GM12878 (cell line): ENCODE data around the gene SPACDR. TPM values are rescaled to one million over a fixed set of nuclear protein-coding genes. Genes with fewer than 3 reads are reported as not detected.

Source experiments
- ATAC-seq: fragments of 200-7000 bp; cut with Tn5 transposase; 3 replicates; pipeline ENCODE4 v1.9.1; 2020; ENCODE audit warnings: mild to moderate bottlenecking, moderate library complexity
- BruUV-seq: library from RNA; stranded (reverse); fragments of 400-500 nt; replicated peaks from 2 replicates; lab custom pipeline; 2021; lab: Mats Ljungman, UMichigan
- CTCF ChIA-PET: fragments of 300-600 bp; sonication (Branson Sonifier 250); formaldehyde crosslinking; extraction: SDS; loops from one replicate; lab custom pipeline; 2021; ENCODE audit warnings: inconsistent platforms; lab: Yijun Ruan, JAX
- POLR2A ChIA-PET: fragments of 350-600 bp; formaldehyde crosslinking; extraction: SDS; loops from one replicate; lab custom pipeline; 2021; ENCODE audit warnings: inconsistent platforms; lab: Charles Lee
- RAD21 ChIA-PET: fragments of 300-600 bp; sonication (Branson Sonifier 250); formaldehyde crosslinking; loops from one replicate; lab custom pipeline; 2023; ENCODE audit warnings: antibody characterized with exemption; ENCODE audit not compliant: unreplicated experiment; lab: Charles Lee
- SMC1A ChIA-PET: fragments of 300-600 bp; sonication (Branson Sonifier 250); formaldehyde crosslinking; loops from one replicate; lab custom pipeline; 2023; ENCODE audit not compliant: unreplicated experiment, uncharacterized antibody; lab: Charles Lee
- DNase-seq: peaks from one replicate; pipeline ENCODE4 v3.0.0-alpha.2; 2011; ENCODE audit warnings: low read depth, low spot score
- FAIRE-seq: peaks from 3 replicates; lab custom pipeline; 2011; peaks lifted over from hg19 to GRCh38; lab: Jason Lieb, UNC
- H2AFZ ChIP-seq: 2 replicates; pipeline ENCODE4 v1.6.0; 2011; ENCODE audit warnings: low read depth, low read length, control low read depth; ENCODE audit not compliant: control insufficient read depth
- H3K27ac ChIP-seq: 2 replicates; pipeline ENCODE4 v1.5.1; 2011; ENCODE audit warnings: control low read depth; ENCODE audit not compliant: control insufficient read depth, insufficient read depth
- H3K27me3 ChIP-seq, 2 experiments: replicated peaks in 1 of 2; 2 replicates each; pipeline versions ENCODE4 v1.6.0 to v1.6.1; 2011; ENCODE audit warnings: low read length in 1 of 2; ENCODE audit not compliant: control insufficient read depth in 2 of 2, insufficient read depth in 2 of 2
- H3K36me3 ChIP-seq, 2 experiments: 2 replicates each; pipeline ENCODE4 v1.5.1; 2011; ENCODE audit warnings: low read length in 1 of 2; ENCODE audit not compliant: control insufficient read depth in 2 of 2, insufficient read depth in 2 of 2
- H3K4me1 ChIP-seq: 2 replicates; pipeline ENCODE4 v1.6.1; 2011; ENCODE audit warnings: mild to moderate bottlenecking, low read length, moderate library complexity, mixed read lengths; ENCODE audit not compliant: control insufficient read depth, insufficient read depth
- H3K4me2 ChIP-seq: 2 replicates; pipeline ENCODE4 v1.6.0; 2011; ENCODE audit warnings: control low read depth; ENCODE audit not compliant: control insufficient read depth, insufficient read depth
- H3K4me3 ChIP-seq: fragments of 200-600 bp; sonication (generic); 2 replicates; pipeline ENCODE4 v1.5.1; 2016
- H3K79me2 ChIP-seq: 2 replicates; pipeline ENCODE4 v1.6.0; 2011; ENCODE audit warnings: low read length; ENCODE audit not compliant: control insufficient read depth, insufficient read depth
- H3K9ac ChIP-seq: 2 replicates; pipeline ENCODE4 v1.8.0; 2011; ENCODE audit warnings: low read length, control low read depth, mixed read lengths; ENCODE audit not compliant: control insufficient read depth, insufficient read depth
- H3K9me3 ChIP-seq: replicated peaks from 3 replicates; pipeline ENCODE4 v1.5.1; 2011; ENCODE audit warnings: mild to moderate bottlenecking, low read length; ENCODE audit not compliant: control insufficient read depth, insufficient read depth
- H4K20me1 ChIP-seq: 2 replicates; pipeline ENCODE4 v1.6.0; 2011; ENCODE audit not compliant: control insufficient read depth, insufficient read depth
- BHLHE40 ChIP-seq, 2 experiments: fragments of 450-650 bp in 1 of 2; IDR thresholded peaks; 2 replicates each; pipeline ENCODE4 v1.6.1; 2011 to 2017; ENCODE audit warnings: low read depth in 2 of 2, borderline replicate concordance in 1 of 2, improper control_type of control experiment in 1 of 2, low read length in 1 of 2, mild to moderate bottlenecking in 1 of 2
- HDGF ChIP-seq: fragments of 450-650 bp; IDR thresholded peaks from 2 replicates; pipeline ENCODE4 v1.6.1; 2016; ENCODE audit warnings: antibody characterized with exemption
- IRF4 ChIP-seq: IDR thresholded peaks from 2 replicates; pipeline ENCODE4 v1.6.1; 2011; ENCODE audit warnings: low read depth, low read length
- KLF5 ChIP-seq: fragments of 450-650 bp; IDR thresholded peaks from 2 replicates; pipeline ENCODE4 v1.6.1; 2014; ENCODE audit warnings: mild to moderate bottlenecking; ENCODE audit not compliant: partially characterized antibody
- MTA2 ChIP-seq: fragments of 450-650 bp; IDR thresholded peaks from 2 replicates; pipeline ENCODE4 v1.6.1; 2016; ENCODE audit warnings: low read depth, mild to moderate bottlenecking, moderate library complexity
- NFIC ChIP-seq: IDR thresholded peaks from 2 replicates; pipeline ENCODE4 v1.6.1; 2012; ENCODE audit warnings: low read depth, mild to moderate bottlenecking, inconsistent platforms, low read length, moderate library complexity
- SREBF1 ChIP-seq: IDR thresholded peaks from 2 replicates; pipeline ENCODE4 v1.6.1; 2012; ENCODE audit warnings: mild to moderate bottlenecking, low read length
- SRF ChIP-seq, 2 experiments: IDR thresholded peaks; 2 replicates each; pipeline ENCODE4 v1.6.1; 2011; ENCODE audit warnings: low read depth in 2 of 2, low read length in 2 of 2, mild to moderate bottlenecking in 1 of 2, moderate library complexity in 1 of 2
- WGBS: methylation state at CpG from one replicate; pipeline ENCODE4 v1.1.6; 2016; ENCODE audit warnings: low lambda C conversion rate; ENCODE audit not compliant: insufficient replicate concordance, insufficient coverage; ENCODE audit errors: missing lambda C conversion rate; 5-methylcytosine and 5-hydroxymethylcytosine counted together
- in situ Hi-C: fragments of 300-500 bp; cut with MboI; formaldehyde crosslinking; loops from 9 replicates; pipeline ENCODE4 v1.14.3; 2018; ENCODE audit warnings: mixed read lengths
- intact Hi-C: fragments of 100-400 bp; cut with micrococcal nuclease; formaldehyde crosslinking; loops from one replicate; pipeline ENCODE4 v1.14.2; 2022; ENCODE audit not compliant: unreplicated experiment
- polyA plus RNA-seq, 11 experiments: library from polyadenylated mRNA; depleted of rRNA in 4 of 11; unstranded in 6 of 11; stranded (reverse) in 5 of 11; fragments of >200 nt; fragmentation: Nextera tagmentation in 4 of 11; fragmentation: Illumina TruSeq in 1 of 11; extraction: Ambion mirVana in 4 of 11; extraction: Trizol in 1 of 11; gene quantifications; 1 replicate in 1 of 11; 2 replicates in 10 of 11; pipeline versions ENCODE4 v1.2.1 to v1.2.3, GENCODE V29; 2011 to 2016; ENCODE audit warnings: inconsistent platforms in 2 of 11, missing spikeins in 2 of 11, low read depth in 1 of 11
- total RNA-seq, 4 experiments: library from RNA; depleted of rRNA in 3 of 4; stranded (reverse); fragments of >200 nt in 3 of 4; fragmentation: Illumina TruSeq in 1 of 4; extraction: Trizol in 1 of 4; gene quantifications; 2 replicates each; pipeline versions ENCODE4 v1.2.1 to v1.2.3, GENCODE V29; 2013 to 2021
- TF ChIP-seq, protein P1 (sequence below): fragments of 450-650 bp; IDR thresholded peaks from 2 replicates; pipeline ENCODE4 v1.6.1; 2017; ENCODE audit warnings: antibody characterized with exemption, mild to moderate bottlenecking, moderate library complexity
- TF ChIP-seq, protein P2 (sequence below): fragments of 450-650 bp; IDR thresholded peaks from 2 replicates; pipeline ENCODE4 v1.6.1; 2017; ENCODE audit warnings: mild to moderate bottlenecking, moderate library complexity

Gene SPACDR
- total and polyA plus RNA-seq, 10 of the 15 experiments (the other 5 are each of a cell fraction or from before 2014, with no cell fraction given), result 0.18 to 1.5 (median 0.63) TPM

DNA sequence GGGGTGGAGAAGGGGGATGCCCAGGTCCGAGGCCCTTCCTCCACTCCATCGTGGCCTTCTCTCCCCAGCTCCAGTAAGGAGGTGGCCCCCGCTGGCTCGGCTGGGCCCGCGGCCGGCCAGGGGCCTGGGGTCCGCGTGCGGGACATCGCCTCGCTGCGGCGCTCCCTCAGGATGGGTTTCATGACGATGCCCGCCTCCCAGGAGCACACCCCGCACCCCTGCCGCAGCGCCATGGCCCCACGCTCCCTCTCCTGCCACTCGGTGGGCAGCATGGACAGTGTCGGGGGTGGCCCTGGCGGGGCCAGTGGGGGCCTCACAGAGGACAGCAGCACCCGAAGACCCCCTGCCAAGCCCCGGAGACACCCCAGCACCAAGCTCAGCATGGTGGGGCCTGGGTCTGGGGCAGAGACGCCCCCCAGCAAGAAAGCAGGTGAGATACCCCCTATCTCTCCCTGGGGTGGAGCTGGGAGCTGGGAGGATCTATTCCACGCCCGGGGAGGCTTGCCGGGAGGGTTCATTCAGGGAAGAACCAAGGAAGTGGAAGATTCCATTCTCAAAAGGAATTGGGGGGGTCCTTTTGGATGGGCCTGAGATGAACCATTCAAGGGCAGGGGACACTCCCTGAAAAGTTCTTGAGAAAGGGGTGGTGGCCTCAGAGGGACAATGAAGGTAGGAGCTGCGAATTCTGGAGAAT is 22.8 kb upstream of the SPACDR start:
- intact Hi-C loops (no loop called here), in situ Hi-C loops (no loop called here)
- BruUV-seq, result no TSS peak
- Histone ChIP-seq H3K9me3 (no peaks in the 10 kb centered on the region), H3K4me3 (no peak overlapping the region), H3K79me2 (no peaks in the 10 kb centered on the region), H3K4me1 (peaks cover 7% of the 10 kb centered on the region), H2AFZ (no peak overlapping the region), H3K36me3 (no peaks in the 10 kb centered on the region), H4K20me1 (no peaks in the 10 kb centered on the region), H3K27ac (no peak overlapping the region), H3K27me3 (no peaks in the 10 kb centered on the region), H3K4me2 (no peak overlapping the region), H3K9ac (no peak overlapping the region)
- ChIA-PET CTCF (interaction anchor here (0.6 to 1.2 kb wide), 2 partner anchors 36 to 73 kb away, joined by 3 to 10 read pairs; no protein-coding TSS in a partner anchor), SMC1A (interaction anchor here (0.8 kb wide), 1 partner anchor 17 kb away, joined by 3 read pairs; no protein-coding TSS in a partner anchor), POLR2A (no interaction called here), RAD21 (interaction anchor here (1.6 kb wide), 1 partner anchor 73 kb away, joined by 5 read pairs; no protein-coding TSS in a partner anchor)
- DNase-seq, result no peak
- no peak for ATAC-seq
- FAIRE-seq, result no peak
- TF ChIP-seq, protein P1, sequence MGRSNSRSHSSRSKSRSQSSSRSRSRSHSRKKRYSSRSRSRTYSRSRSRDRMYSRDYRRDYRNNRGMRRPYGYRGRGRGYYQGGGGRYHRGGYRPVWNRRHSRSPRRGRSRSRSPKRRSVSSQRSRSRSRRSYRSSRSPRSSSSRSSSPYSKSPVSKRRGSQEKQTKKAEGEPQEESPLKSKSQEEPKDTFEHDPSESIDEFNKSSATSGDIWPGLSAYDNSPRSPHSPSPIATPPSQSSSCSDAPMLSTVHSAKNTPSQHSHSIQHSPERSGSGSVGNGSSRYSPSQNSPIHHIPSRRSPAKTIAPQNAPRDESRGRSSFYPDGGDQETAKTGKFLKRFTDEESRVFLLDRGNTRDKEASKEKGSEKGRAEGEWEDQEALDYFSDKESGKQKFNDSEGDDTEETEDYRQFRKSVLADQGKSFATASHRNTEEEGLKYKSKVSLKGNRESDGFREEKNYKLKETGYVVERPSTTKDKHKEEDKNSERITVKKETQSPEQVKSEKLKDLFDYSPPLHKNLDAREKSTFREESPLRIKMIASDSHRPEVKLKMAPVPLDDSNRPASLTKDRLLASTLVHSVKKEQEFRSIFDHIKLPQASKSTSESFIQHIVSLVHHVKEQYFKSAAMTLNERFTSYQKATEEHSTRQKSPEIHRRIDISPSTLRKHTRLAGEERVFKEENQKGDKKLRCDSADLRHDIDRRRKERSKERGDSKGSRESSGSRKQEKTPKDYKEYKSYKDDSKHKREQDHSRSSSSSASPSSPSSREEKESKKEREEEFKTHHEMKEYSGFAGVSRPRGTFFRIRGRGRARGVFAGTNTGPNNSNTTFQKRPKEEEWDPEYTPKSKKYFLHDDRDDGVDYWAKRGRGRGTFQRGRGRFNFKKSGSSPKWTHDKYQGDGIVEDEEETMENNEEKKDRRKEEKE, result no peak
- TF ChIP-seq, protein P2, sequence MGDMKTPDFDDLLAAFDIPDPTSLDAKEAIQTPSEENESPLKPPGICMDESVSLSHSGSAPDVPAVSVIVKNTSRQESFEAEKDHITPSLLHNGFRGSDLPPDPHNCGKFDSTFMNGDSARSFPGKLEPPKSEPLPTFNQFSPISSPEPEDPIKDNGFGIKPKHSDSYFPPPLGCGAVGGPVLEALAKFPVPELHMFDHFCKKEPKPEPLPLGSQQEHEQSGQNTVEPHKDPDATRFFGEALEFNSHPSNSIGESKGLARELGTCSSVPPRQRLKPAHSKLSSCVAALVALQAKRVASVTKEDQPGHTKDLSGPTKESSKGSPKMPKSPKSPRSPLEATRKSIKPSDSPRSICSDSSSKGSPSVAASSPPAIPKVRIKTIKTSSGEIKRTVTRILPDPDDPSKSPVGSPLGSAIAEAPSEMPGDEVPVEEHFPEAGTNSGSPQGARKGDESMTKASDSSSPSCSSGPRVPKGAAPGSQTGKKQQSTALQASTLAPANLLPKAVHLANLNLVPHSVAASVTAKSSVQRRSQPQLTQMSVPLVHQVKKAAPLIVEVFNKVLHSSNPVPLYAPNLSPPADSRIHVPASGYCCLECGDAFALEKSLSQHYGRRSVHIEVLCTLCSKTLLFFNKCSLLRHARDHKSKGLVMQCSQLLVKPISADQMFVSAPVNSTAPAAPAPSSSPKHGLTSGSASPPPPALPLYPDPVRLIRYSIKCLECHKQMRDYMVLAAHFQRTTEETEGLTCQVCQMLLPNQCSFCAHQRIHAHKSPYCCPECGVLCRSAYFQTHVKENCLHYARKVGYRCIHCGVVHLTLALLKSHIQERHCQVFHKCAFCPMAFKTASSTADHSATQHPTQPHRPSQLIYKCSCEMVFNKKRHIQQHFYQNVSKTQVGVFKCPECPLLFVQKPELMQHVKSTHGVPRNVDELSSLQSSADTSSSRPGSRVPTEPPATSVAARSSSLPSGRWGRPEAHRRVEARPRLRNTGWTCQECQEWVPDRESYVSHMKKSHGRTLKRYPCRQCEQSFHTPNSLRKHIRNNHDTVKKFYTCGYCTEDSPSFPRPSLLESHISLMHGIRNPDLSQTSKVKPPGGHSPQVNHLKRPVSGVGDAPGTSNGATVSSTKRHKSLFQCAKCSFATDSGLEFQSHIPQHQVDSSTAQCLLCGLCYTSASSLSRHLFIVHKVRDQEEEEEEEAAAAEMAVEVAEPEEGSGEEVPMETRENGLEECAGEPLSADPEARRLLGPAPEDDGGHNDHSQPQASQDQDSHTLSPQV, result no peak
- TF ChIP-seq SRF (IDR thresholded peaks at IDR 0.05; ENCODE audit: low read depth in 2 of 2, low read length in 2 of 2), result no peak
- TF ChIP-seq MTA2, result no peak
- TF ChIP-seq BHLHE40 (IDR thresholded peaks at IDR 0.05; ENCODE audit: borderline replicate concordance in 1 of 2, low read depth in 2 of 2, low read length in 1 of 2), result no peak
- TF ChIP-seq KLF5, result no peak
- no peak for TF ChIP-seq IRF4
- TF ChIP-seq SREBF1, result no peak
- no peak for TF ChIP-seq HDGF
- TF ChIP-seq NFIC, result no peak
- WGBS, result 75% methylated on average over 24 of the region's 30 CpGs
